DOHH2 (cell line): Measurements from ENCODE around the gene GPR176.

Experiments
- CTCF ChIP-seq: fragments of 200-600 bp; sonication (generic); IDR thresholded peaks from one replicate; pipeline ENCODE4 v1.5.1; 2014; ENCODE audit warnings: antibody characterized with exemption, mild to moderate bottlenecking, low read depth, low read length; ENCODE audit not compliant: poor library complexity, severe bottlenecking
- EZH2phosphoT487 ChIP-seq: fragments of 200-600 bp; sonication (generic); IDR thresholded peaks from 2 replicates; pipeline ENCODE4 v1.6.1; 2017; ENCODE audit warnings: borderline replicate concordance, mild to moderate bottlenecking, antibody characterized with exemption, low read length, moderate library complexity, mixed read lengths

GRCh38 chr15:39854161-39854560, 65.9 kb downstream of the GPR176 start:
- no peak for TF ChIP-seq CTCF
- TF ChIP-seq EZH2phosphoT487, result no peak
